Measurements from ENCODE around the gene MKRN2OS. TPM values are rescaled to one million over a fixed set of nuclear protein-coding genes. Genes with fewer than 3 reads are reported as not detected.

Gene MKRN2OS
- total and polyA plus RNA-seq, 3 donors from 2014 or later = not detected

DNA sequence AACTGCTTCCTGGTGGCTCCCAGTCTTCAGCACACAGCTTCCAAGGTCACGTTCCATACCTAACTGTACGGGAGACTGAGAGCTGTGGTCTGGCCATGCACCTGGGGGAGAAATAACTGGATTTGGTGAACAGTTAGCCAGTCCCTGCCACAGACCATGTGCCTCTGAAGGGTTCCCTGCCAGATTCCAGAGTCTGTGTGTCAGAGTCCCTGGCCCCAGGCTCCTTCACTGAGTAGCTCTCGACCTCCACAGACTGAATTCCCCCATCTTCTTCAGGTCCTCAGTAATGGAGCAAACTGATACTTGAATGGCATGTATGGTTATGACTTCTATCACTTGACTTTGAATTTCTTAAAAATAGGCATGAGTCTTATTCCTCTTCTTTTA is 17.5 kb downstream of the MKRN2OS start:
- no peaks in the 10 kb centered on the region for H3K9me3 ChIP-seq
- 82 to 83% methylated on average over 3 of the region's 3 CpGs for whole genome bisulfite sequencing, 2 donors
- H3K27ac ChIP-seq = no peak overlapping the region
- intact Hi-C loops (cut with DNase I; ENCODE audit: low total_unique reads) = no loop called here
- TF ChIP-seq POLR2A (IDR thresholded peaks at IDR 0.05) = no peak
- TF ChIP-seq, protein P1, sequence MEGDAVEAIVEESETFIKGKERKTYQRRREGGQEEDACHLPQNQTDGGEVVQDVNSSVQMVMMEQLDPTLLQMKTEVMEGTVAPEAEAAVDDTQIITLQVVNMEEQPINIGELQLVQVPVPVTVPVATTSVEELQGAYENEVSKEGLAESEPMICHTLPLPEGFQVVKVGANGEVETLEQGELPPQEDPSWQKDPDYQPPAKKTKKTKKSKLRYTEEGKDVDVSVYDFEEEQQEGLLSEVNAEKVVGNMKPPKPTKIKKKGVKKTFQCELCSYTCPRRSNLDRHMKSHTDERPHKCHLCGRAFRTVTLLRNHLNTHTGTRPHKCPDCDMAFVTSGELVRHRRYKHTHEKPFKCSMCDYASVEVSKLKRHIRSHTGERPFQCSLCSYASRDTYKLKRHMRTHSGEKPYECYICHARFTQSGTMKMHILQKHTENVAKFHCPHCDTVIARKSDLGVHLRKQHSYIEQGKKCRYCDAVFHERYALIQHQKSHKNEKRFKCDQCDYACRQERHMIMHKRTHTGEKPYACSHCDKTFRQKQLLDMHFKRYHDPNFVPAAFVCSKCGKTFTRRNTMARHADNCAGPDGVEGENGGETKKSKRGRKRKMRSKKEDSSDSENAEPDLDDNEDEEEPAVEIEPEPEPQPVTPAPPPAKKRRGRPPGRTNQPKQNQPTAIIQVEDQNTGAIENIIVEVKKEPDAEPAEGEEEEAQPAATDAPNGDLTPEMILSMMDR (IDR thresholded peaks at IDR 0.05) = no peak
- H3K36me3 ChIP-seq (ENCODE audit: low read depth, missing control alignments) = no peaks in the 10 kb centered on the region
- H3K4me1 ChIP-seq = no peaks in the 10 kb centered on the region
- no peak overlapping the region for H3K4me3 ChIP-seq
- no peaks in the 10 kb centered on the region for H3K27me3 ChIP-seq
- no peak for DNase-seq

- Histone ChIP-seq H3K36me3 (ENCODE audit: low read depth, missing control alignments) (no peaks in the 10 kb centered on the region), H3K27ac (no peak overlapping the region), H3K4me3 (no peak overlapping the region), H3K27me3 (no peaks in the 10 kb centered on the region), H3K9me3 (no peaks in the 10 kb centered on the region), H3K4me1 (no peaks in the 10 kb centered on the region)
- intact Hi-C loops (cut with DNase I; ENCODE audit: low total_unique reads) = no loop called here
- no peak for DNase-seq
- TF ChIP-seq POLR2A (IDR thresholded peaks at IDR 0.05) = no peak
- 95 to 100% methylated on average over 1 of the region's 1 CpG for WGBS, 2 donors
Measured at GRCh38 chr3:12522721-12523120, 22.6 kb downstream of the MKRN2OS start.

DNA sequence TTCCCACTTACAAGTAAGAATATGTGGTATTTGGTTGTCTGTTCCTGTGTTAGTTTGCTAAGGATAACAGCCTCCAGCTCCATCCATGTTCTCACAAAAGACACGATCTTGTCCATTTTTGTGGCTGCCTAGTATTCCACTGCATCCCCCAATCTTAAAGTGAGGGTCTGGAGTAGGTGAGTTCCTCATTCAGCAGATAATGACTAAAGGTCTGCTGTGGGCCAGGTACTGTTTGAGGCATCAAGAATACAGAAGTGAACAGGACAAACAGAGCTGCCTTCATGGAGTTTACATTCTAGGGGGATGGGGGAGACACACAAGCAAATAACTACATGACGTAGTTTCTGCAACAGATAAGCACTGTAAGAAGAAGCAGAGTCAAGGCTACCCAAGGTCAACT is 24.3 kb downstream of the MKRN2OS start:
- Histone ChIP-seq H3K4me1 (no peaks in the 10 kb centered on the region), H3K36me3 (ENCODE audit: low read depth, missing control alignments) (no peaks in the 10 kb centered on the region), H3K27ac (no peak overlapping the region), H3K27me3 (no peaks in the 10 kb centered on the region), H3K9me3 (no peaks in the 10 kb centered on the region), H3K4me3 (no peak overlapping the region)
- DNase-seq = no peak
- no peak for TF ChIP-seq POLR2A (IDR thresholded peaks at IDR 0.05)
- TF ChIP-seq, protein P1 (IDR thresholded peaks at IDR 0.05) = no peak
- 93 to 95% methylated on average over 2 of the region's 2 CpGs for WGBS, 2 donors
- intact Hi-C loops (cut with DNase I; ENCODE audit: low total_unique reads) = no loop called here

DNA sequence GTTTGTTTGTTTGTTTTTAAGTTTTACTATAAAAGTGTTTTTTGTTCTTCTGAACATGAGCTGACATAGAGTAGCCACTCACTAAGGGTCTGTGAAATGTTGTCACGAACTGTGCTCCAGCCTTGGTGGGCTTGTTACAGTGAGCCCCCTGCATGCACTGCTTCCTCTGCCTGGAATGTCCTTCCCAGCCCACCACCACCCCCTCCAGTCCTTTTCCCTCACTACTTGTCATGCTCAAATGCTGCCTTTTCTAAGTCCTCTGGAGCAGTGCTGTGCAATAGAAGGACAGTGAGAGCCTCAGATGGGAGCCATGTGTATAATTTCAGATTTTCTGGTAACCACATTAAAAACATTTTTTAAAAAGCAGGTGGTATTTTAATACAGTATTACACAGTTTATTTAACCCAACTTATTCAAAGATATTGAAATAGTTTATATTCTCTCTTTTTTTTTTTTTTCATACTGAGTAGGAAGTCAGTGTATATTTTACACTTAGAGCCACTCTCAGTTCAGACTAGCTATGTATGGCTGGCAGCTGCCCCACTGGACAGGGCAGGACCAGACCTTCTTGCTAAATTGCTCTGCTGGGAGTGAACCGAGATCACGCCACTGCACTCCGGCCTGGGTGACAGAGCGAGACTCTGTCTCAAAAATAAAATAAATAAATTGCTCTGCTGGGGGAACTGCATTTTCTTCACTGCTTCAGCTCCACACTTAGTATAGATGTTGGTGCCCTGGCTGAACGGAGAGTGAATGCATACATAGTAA is 26.9 kb downstream of the MKRN2OS start:
- H3K27ac ChIP-seq = no peak overlapping the region
- H3K4me3 ChIP-seq = no peak overlapping the region
- DNase-seq = no peak
- 91 to 93% methylated on average over 6 of the region's 6 CpGs for WGBS, 2 donors
- intact Hi-C loops (cut with DNase I; ENCODE audit: low total_unique reads) = no loop called here
- no peaks in the 10 kb centered on the region for H3K4me1 ChIP-seq
- TF ChIP-seq, protein P1 (IDR thresholded peaks at IDR 0.05) = no peak
- TF ChIP-seq POLR2A (IDR thresholded peaks at IDR 0.05) = no peak
- H3K36me3 ChIP-seq (ENCODE audit: low read depth, missing control alignments) = no peaks in the 10 kb centered on the region
- no peaks in the 10 kb centered on the region for H3K27me3 ChIP-seq
- H3K9me3 ChIP-seq = no peaks in the 10 kb centered on the region

GRCh38 chr3:12516873-12517272 is 28.4 kb downstream of the MKRN2OS start:
- Histone ChIP-seq H3K4me3 (no peak overlapping the region), H3K4me1 (no peaks in the 10 kb centered on the region), H3K27me3 (no peaks in the 10 kb centered on the region), H3K9me3 (no peaks in the 10 kb centered on the region), H3K36me3 (ENCODE audit: low read depth, missing control alignments) (no peaks in the 10 kb centered on the region), H3K27ac (no peak overlapping the region)
- intact Hi-C loops (cut with DNase I; ENCODE audit: low total_unique reads) = no loop called here
- 86 to 87% methylated on average over 10 to 11 of the region's 11 CpGs for WGBS, 2 donors
- TF ChIP-seq, protein P1 (IDR thresholded peaks at IDR 0.05) = no peak
- TF ChIP-seq POLR2A (IDR thresholded peaks at IDR 0.05) = no peak
- no peak for DNase-seq
